Islet of Langerhans (tissue), 1 donor: Measurements from ENCODE around the gene ING3.

Experiments used
- FAIRE-seq: peaks from one replicate; lab custom pipeline; 2011; peaks lifted over from hg19 to GRCh38; lab: Jason Lieb, UNC

Gene ING3, protein sequence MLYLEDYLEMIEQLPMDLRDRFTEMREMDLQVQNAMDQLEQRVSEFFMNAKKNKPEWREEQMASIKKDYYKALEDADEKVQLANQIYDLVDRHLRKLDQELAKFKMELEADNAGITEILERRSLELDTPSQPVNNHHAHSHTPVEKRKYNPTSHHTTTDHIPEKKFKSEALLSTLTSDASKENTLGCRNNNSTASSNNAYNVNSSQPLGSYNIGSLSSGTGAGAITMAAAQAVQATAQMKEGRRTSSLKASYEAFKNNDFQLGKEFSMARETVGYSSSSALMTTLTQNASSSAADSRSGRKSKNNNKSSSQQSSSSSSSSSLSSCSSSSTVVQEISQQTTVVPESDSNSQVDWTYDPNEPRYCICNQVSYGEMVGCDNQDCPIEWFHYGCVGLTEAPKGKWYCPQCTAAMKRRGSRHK

DNA sequence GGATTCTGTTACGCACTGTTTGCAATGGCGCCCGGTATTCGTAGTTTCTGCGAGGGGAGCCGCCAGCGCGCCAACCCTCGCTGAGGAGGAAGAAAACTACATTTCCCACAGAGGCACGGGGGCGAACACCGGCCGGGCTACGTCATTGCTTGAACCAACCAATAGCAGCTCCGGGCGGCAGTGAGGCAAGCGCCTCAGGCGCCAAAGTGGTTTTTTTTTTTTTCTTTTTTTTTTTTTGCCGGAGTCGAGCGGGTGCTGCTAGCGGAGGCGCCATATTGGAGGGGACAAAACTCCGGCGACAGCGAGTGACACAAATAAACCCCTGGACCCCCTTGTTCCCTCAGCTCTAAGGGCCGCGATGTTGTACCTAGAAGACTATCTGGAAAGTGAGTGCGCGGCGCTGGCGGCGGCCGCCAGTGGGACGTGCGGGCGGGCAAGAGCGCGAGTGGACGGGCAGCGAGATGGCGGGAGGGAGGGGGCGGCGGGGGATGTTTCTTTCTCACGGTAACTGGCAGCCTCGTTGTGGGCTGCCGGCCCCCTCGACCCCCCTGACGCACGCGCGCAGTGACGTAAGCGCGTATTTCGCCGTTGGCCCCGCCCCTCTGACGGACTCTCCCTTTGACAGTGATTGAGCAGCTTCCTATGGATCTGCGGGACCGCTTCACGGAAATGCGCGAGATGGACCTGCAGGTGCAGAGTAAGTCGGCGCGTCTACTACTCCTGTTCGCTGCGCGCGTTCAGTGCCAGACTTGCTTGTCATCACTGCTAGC, at the start of gene ING3:
Gene ING3 (plus strand): TSS at position 239 of the 770 bp plus-strand sequence. CDS start 120 bp downstream, at position 359.
- peak; percentile 93 for FAIRE-seq

DNA sequence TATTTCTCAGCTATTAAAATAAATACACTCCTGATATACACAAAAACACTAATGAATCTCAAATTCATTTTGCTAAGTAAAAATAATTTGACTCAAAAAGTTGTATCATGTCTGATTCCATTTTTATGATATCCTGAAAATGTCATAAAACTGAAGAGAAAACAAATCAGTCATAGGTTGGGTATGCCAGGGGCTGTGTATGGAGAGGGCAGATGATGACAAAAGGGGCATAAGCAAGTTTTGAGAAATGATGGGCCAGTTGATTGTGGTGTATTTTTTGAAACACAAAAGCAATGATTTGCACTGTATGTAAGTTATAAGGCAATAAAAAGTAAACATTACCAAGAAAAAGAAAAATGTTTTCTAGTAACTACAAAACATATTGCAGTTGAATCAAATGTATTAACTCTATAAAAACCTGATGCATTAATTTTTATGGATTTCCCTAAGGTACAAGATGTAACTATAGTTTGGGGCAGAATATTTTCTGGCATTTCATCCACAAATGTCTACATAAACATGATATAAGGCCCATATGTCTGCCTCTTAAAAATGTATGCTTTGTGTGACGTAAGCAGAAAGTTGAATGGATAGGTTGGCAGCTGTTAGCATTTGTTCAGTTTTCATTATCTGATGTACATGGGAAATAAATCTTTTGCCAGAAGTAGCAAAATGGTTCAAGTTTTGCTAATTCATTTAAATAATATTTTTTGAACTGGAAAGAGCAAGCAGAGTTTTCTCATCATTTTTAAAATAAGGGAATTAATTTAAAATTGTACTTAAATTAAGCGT, 35.1 kb upstream of the ING3 start:
- no peak for FAIRE-seq

DNA sequence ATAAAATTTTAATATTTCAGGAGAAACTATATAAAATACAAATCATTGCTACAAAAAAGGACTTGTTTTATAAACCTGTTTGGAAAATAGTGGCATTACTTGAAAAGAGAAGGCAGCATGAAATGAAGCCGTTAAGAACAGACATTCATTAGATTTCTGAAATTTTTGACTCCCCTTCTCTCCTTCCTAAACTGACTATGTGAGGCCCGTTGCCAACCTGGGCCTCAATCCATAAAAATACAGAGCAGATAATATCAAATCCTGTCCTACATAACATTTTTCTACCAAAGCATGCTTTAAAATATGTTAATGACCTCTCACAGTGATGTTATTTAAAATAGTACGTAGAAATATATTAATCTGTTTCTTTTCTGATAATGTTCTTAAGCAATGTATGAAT, 34.5 kb upstream of the ING3 start:
- FAIRE-seq = no peak

GRCh38 chr7:120916538-120916937, 34.0 kb upstream of the ING3 start:
- no peak for FAIRE-seq

GRCh38 chr7:120919466-120919865, 31.1 kb upstream of the ING3 start:
- FAIRE-seq = no peak

GRCh38 chr7:120920034-120920433, 30.5 kb upstream of the ING3 start:
- no peak for FAIRE-seq

DNA sequence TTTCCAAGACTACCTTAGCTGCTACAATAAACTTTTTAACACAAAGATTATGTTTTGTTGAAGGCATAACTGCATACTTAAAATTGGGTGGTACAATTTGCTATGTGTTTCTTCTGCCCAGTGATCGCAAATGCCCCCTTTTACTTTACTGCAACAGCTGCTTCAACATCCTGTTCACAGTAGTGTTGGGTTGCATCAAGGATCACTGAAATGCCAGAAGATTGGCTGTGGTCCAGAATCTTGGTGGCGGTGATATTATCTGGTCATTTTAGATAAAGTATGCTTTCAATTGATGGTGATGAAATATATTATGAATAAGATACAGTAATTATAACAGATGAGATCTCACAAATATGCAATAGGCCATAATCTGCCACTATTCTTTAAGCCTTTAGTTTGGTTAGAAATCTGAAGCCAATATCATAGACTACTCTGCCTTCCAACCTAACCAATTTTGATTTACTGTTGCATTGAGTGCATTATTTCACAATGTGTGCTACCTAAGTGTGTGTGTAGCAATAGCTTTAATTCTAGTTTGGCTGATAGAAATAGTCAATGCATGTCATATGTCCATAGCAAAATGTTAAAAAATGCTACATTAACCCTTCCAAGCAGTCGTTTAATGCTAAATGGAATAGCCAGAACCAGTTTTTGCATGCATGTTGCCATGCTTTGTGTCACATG, 29.8 kb upstream of the ING3 start:
- no peak for FAIRE-seq

DNA sequence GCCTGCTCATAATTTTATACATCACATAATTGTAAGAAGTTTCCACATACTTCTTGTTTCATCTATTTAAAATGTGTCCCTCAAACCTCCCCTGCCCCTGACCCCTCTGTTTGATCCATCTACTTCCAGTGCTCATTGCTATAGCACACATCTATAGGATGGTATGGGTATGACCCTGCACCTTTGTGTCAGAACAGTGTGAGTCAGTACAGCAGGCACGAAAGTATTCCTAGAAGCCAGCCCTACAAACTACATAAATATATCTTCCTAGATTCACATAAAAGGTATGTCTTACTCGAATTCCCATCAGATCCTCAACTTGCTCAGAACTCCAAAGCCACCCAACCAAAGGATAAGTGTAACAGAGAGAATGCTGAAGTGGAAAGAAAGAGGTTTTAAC, 25.7 kb upstream of the ING3 start:
- FAIRE-seq = no peak

GRCh38 chr7:120925392-120925791, 25.2 kb upstream of the ING3 start:
- FAIRE-seq = no peak

- no peak for FAIRE-seq
Measured at GRCh38 chr7:120926943-120927346, 23.6 kb upstream of the ING3 start.

DNA sequence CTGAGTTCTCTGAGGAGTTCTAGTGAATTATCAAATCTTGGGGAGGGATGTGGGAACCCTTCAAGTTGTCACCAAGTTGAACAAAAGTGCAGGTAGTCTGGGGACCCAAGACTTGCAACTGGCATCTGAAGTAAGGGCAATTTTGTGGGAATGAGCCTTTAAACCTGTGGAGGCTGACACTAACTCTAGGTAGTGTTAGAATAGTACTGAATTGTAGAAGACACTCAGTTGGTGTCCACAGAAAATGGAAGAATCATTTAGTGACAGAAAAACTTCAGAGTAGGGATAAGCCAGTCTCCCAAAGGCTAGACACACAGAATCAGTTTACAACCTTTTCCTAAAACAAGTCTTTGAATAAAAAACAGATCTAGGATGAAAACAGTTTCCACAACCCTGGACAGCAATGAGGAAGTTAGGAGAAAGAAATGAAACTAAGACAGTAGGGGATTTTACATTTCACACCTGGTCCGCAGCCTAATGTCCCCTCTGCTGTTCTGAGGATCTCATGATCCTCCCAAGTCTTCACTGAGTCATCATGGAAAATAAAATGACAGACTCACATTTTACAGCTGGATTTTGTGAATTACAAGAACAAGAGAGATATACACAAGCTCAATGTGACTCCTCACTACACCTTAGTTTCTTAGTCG, 23.0 kb upstream of the ING3 start:
- FAIRE-seq = no peak

DNA sequence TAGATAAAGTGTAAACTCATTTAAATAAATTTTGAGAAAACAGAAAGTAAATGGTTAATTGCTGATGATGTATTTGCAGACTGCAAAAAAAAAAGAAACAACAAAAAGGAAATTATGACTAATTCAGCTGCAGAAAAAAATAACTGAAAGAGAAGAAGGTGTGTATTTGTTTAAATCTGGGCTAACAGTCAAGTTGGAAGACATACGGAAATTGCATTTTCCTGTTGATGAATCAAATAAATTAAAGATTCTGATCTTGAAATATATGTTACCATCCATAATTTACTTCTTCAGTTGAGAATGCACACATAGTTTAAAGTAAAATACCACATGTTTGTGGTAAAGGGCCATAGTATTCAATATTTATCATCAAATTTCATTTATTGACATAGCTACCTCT, 19.3 kb upstream of the ING3 start:
- FAIRE-seq = no peak

- no peak for FAIRE-seq
Measured at GRCh38 chr7:120933475-120933874, 17.1 kb upstream of the ING3 start.

GRCh38 chr7:120939345-120939744, 11.2 kb upstream of the ING3 start:
- FAIRE-seq = peak; percentile 43

GRCh38 chr7:120941064-120941463, 9.5 kb upstream of the ING3 start:
- peak; percentile 97 for FAIRE-seq

- FAIRE-seq = no peak
Measured at GRCh38 chr7:120941856-120942255, 8.7 kb upstream of the ING3 start.

GRCh38 chr7:120942861-120943260, 7.7 kb upstream of the ING3 start:
- no peak for FAIRE-seq

GRCh38 chr7:120944826-120945562, 5.6 kb upstream of the ING3 start:
- FAIRE-seq = peak; percentile 86

- no peak for FAIRE-seq
Measured at GRCh38 chr7:120947980-120948379, 2.6 kb upstream of the ING3 start.

- no peak for FAIRE-seq
Measured at GRCh38 chr7:120949393-120949911, 1.1 kb upstream of the ING3 start.
